ENCODE measurements around the gene UNC45A. TPM values are rescaled to one million over a fixed set of nuclear protein-coding genes. Genes with fewer than 3 reads are reported as not detected.
A peak's percentile ranks its signal among the peaks of the same experiment; 100 is the strongest.

Gene UNC45A
- total RNA-seq, 1 experiment from 2014 or later: 101 TPM

DNA sequence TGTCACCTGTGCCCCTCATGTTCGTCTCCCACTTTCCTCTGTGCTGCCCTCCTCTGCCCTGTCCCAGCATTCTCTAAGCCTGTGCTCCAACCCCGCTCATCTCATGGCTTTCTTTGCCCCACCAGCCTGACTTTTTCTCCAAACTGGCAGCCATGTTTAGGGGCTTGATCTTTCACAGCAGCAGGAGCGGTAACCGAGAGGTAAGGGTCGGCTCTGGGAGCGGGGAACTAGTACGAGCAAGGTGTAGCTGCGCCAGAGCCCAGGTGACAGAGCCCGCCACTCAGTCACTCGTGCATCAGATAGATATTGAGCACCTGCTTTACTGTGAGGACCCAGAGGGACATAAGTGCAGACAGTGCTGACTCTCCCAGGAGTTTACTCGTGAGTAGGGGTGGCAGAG is 18.6 kb upstream of the UNC45A start:
- ChIA-PET CTCF (interaction anchor here (0.7 to 3.8 kb wide), 3 partner anchors 16 to 36 kb away, joined by 3 to 24 read pairs (median 6); partner anchors contain the start of genes HDDC3 and UNC45A), POLR2A (no interaction called here)
- peak overlapping the region; percentile 59 for H3K27ac Mint-ChIP-seq
- DNase-seq (ENCODE audit: low spot score) (no peak), ATAC-seq (no peak)
- TF ChIP-seq ZNF121 (CRISPR knock-in tag; IDR thresholded peaks at IDR 0.05) (no peak), ZNF138 (CRISPR knock-in tag; conservative IDR thresholded peaks at IDR 0.05) (no peak), NFYB (CRISPR knock-in tag; conservative IDR thresholded peaks at IDR 0.05; ENCODE audit: low read depth) (no peak), NR1H2 (CRISPR knock-in tag; IDR thresholded peaks at IDR 0.05) (no peak), IRF2 (CRISPR knock-in tag; IDR thresholded peaks at IDR 0.05; ENCODE audit: borderline replicate concordance, low read depth) (no peak), RELA (CRISPR knock-in tag; IDR thresholded peaks at IDR 0.05; ENCODE audit: borderline replicate concordance) (no peak), JUN (CRISPR knock-in tag; IDR thresholded peaks at IDR 0.05) (no peak), NFATC4 (CRISPR knock-in tag; IDR thresholded peaks at IDR 0.05) (no peak), FOXK1 (CRISPR knock-in tag; IDR thresholded peaks at IDR 0.05) (no peak), CREM (CRISPR knock-in tag; IDR thresholded peaks at IDR 0.05) (no peak), GABPB1 (CRISPR knock-in tag; IDR thresholded peaks at IDR 0.05) (no peak)
- TF ChIP-seq, protein P1, sequence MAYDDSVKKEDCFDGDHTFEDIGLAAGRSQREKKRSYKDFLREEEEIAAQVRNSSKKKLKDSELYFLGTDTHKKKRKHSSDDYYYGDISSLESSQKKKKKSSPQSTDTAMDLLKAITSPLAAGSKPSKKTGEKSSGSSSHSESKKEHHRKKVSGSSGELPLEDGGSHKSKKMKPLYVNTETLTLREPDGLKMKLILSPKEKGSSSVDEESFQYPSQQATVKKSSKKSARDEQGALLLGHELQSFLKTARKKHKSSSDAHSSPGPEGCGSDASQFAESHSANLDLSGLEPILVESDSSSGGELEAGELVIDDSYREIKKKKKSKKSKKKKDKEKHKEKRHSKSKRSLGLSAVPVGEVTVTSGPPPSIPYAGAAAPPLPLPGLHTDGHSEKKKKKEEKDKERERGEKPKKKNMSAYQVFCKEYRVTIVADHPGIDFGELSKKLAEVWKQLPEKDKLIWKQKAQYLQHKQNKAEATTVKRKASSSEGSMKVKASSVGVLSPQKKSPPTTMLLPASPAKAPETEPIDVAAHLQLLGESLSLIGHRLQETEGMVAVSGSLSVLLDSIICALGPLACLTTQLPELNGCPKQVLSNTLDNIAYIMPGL (CRISPR knock-in tag; IDR thresholded peaks at IDR 0.05): no peak
- TF ChIP-seq, protein P2, sequence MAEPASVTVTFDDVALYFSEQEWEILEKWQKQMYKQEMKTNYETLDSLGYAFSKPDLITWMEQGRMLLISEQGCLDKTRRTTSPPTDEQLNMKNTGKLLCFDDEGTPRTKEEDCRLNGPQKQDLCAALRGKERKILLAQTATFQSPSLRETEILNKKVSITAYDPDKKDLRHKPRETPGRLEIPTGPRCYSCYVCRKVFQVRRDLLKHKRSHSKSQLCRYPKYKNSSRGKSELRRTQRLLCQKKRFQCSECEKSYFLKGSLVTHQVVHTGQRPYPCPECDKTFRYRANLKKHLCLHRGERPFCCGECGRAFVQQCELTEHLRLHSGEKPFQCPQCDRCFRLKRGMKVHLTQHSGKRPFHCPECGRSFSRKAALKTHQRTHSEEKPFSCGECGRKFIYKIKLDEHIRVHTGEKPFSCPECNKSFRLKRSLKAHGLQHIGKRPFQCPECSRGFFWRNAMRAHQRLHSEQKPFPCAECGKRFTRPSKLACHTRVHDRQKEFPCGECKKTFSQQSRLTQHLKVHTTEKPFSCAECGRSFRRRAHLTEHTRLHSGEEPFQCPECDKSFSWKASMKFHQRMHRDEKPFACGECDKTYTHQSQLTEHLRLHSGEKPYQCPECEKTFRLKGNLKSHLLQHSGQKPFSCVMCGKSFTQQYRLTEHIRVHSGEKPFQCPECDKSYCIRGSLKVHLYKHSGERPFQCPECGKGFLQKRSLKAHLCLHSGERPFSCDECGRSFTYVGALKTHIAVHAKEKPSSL (CRISPR knock-in tag; conservative IDR thresholded peaks at IDR 0.05): no peak
- TF ChIP-seq, protein P3, sequence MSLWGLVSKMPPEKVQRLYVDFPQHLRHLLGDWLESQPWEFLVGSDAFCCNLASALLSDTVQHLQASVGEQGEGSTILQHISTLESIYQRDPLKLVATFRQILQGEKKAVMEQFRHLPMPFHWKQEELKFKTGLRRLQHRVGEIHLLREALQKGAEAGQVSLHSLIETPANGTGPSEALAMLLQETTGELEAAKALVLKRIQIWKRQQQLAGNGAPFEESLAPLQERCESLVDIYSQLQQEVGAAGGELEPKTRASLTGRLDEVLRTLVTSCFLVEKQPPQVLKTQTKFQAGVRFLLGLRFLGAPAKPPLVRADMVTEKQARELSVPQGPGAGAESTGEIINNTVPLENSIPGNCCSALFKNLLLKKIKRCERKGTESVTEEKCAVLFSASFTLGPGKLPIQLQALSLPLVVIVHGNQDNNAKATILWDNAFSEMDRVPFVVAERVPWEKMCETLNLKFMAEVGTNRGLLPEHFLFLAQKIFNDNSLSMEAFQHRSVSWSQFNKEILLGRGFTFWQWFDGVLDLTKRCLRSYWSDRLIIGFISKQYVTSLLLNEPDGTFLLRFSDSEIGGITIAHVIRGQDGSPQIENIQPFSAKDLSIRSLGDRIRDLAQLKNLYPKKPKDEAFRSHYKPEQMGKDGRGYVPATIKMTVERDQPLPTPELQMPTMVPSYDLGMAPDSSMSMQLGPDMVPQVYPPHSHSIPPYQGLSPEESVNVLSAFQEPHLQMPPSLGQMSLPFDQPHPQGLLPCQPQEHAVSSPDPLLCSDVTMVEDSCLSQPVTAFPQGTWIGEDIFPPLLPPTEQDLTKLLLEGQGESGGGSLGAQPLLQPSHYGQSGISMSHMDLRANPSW (CRISPR knock-in tag; conservative IDR thresholded peaks at IDR 0.05; ENCODE audit: low read depth): no peak
- TF ChIP-seq, protein P4, sequence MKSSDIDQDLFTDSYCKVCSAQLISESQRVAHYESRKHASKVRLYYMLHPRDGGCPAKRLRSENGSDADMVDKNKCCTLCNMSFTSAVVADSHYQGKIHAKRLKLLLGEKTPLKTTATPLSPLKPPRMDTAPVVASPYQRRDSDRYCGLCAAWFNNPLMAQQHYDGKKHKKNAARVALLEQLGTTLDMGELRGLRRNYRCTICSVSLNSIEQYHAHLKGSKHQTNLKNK (CRISPR knock-in tag; IDR thresholded peaks at IDR 0.05): no peak
- TF ChIP-seq, protein P5, sequence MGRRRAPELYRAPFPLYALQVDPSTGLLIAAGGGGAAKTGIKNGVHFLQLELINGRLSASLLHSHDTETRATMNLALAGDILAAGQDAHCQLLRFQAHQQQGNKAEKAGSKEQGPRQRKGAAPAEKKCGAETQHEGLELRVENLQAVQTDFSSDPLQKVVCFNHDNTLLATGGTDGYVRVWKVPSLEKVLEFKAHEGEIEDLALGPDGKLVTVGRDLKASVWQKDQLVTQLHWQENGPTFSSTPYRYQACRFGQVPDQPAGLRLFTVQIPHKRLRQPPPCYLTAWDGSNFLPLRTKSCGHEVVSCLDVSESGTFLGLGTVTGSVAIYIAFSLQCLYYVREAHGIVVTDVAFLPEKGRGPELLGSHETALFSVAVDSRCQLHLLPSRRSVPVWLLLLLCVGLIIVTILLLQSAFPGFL (CRISPR knock-in tag; IDR thresholded peaks at IDR 0.05; ENCODE audit: borderline replicate concordance): no peak
- TF ChIP-seq, protein P6, sequence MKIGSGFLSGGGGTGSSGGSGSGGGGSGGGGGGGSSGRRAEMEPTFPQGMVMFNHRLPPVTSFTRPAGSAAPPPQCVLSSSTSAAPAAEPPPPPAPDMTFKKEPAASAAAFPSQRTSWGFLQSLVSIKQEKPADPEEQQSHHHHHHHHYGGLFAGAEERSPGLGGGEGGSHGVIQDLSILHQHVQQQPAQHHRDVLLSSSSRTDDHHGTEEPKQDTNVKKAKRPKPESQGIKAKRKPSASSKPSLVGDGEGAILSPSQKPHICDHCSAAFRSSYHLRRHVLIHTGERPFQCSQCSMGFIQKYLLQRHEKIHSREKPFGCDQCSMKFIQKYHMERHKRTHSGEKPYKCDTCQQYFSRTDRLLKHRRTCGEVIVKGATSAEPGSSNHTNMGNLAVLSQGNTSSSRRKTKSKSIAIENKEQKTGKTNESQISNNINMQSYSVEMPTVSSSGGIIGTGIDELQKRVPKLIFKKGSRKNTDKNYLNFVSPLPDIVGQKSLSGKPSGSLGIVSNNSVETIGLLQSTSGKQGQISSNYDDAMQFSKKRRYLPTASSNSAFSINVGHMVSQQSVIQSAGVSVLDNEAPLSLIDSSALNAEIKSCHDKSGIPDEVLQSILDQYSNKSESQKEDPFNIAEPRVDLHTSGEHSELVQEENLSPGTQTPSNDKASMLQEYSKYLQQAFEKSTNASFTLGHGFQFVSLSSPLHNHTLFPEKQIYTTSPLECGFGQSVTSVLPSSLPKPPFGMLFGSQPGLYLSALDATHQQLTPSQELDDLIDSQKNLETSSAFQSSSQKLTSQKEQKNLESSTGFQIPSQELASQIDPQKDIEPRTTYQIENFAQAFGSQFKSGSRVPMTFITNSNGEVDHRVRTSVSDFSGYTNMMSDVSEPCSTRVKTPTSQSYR (CRISPR knock-in tag; IDR thresholded peaks at IDR 0.05): no peak
- TF ChIP-seq, protein P7, sequence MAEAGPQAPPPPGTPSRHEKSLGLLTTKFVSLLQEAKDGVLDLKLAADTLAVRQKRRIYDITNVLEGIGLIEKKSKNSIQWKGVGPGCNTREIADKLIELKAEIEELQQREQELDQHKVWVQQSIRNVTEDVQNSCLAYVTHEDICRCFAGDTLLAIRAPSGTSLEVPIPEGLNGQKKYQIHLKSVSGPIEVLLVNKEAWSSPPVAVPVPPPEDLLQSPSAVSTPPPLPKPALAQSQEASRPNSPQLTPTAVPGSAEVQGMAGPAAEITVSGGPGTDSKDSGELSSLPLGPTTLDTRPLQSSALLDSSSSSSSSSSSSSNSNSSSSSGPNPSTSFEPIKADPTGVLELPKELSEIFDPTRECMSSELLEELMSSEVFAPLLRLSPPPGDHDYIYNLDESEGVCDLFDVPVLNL (CRISPR knock-in tag; IDR thresholded peaks at IDR 0.05; ENCODE audit: borderline replicate concordance, low read depth): no peak
- TF ChIP-seq, protein P8, sequence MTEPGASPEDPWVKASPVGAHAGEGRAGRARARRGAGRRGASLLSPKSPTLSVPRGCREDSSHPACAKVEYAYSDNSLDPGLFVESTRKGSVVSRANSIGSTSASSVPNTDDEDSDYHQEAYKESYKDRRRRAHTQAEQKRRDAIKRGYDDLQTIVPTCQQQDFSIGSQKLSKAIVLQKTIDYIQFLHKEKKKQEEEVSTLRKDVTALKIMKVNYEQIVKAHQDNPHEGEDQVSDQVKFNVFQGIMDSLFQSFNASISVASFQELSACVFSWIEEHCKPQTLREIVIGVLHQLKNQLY (CRISPR knock-in tag; IDR thresholded peaks at IDR 0.05): no peak
- TF ChIP-seq, protein P9, sequence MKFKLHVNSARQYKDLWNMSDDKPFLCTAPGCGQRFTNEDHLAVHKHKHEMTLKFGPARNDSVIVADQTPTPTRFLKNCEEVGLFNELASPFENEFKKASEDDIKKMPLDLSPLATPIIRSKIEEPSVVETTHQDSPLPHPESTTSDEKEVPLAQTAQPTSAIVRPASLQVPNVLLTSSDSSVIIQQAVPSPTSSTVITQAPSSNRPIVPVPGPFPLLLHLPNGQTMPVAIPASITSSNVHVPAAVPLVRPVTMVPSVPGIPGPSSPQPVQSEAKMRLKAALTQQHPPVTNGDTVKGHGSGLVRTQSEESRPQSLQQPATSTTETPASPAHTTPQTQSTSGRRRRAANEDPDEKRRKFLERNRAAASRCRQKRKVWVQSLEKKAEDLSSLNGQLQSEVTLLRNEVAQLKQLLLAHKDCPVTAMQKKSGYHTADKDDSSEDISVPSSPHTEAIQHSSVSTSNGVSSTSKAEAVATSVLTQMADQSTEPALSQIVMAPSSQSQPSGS (CRISPR knock-in tag; IDR thresholded peaks at IDR 0.05; ENCODE audit: borderline replicate concordance, low read depth): no peak
- no peaks in the 10 kb centered on the region for H3K4me1 Mint-ChIP-seq
- H3K36me3 Mint-ChIP-seq: peaks cover 15% of the 10 kb centered on the region
- H3K27me3 Mint-ChIP-seq (ENCODE audit: low read depth): no peaks in the 10 kb centered on the region; the same call in 1 of the 2 replicates
- H3K9me3 Mint-ChIP-seq: no peaks in the 10 kb centered on the region
- H3K4me3 Mint-ChIP-seq: no peak overlapping the region

All from WTC11 (cell line).